ENCODE data around the gene PI16. TPM values are rescaled to one million over a fixed set of nuclear protein-coding genes. Genes with fewer than 3 reads are reported as not detected.

PI16 gene
- total and polyA plus RNA-seq, 4 donors: 0.12 to 0.25 (median 0.24) TPM; not detected in 1

DNA sequence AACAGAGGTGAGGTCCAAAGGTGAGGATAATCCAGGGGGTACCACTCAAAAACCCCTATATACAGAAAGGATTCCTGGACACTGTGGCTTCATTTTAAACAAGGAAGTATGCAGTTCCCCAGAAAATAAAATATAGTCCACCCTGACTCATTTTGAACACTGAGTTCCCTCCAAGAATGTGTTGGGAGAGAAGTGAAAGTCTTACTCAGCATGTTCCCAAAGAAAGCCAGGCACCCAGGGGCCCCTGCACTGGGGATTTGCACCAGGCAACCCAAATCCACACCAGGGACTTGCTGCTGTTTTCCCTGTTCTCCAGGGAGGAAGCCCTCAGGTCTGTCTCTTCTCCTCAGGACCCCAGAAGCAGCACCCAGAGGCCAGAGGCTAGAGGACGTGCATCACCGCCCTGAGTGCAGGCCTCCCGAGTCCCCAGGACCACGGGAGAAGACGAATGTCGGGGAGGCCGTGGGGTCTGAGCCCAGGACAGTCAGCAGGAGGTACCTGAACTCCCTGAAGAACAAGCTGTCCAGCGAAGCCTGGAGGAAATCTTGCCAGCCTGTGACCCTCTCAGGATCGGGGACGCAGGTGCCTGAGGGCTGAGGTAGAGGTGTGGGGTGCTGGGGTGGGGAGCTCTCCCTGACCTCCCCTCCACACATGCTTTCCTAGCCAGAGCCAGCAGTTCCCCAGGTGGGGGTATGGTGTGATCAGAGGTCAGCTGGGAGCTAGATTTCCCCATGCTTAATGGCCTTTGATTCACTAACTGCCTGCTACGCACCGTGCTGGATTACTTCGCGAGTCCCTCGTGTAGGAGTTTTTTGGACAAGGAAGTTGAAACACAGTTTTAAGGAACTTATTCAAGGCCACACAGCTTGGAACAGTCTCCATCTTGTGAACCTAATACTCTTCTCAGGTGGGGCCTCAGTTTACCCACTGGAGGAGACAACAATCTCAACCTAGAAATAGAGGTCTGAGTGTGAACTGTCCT, 54.2 kb downstream of the PI16 start:
- H3K4me1 ChIP-seq (ENCODE audit: control insufficient read depth in 4 of 4, insufficient read depth in 4 of 4, low read length in 3 of 4): no peaks in the 10 kb centered on the region
- H3K27me3 ChIP-seq (ENCODE audit: control insufficient read depth in 4 of 4, insufficient read depth in 4 of 4, low read length in 3 of 4): no peaks in the 10 kb centered on the region
- no peak for TF ChIP-seq FOXA1 (IDR thresholded peaks at IDR 0.05)
- no peak for TF ChIP-seq RXRA (IDR thresholded peaks at IDR 0.05)
- TF ChIP-seq TAF1 (conservative IDR thresholded peaks at IDR 0.05): no peak
- no peak for TF ChIP-seq SP1 (IDR thresholded peaks at IDR 0.05)
- TF ChIP-seq, protein P1, sequence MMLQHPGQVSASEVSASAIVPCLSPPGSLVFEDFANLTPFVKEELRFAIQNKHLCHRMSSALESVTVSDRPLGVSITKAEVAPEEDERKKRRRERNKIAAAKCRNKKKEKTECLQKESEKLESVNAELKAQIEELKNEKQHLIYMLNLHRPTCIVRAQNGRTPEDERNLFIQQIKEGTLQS (IDR thresholded peaks at IDR 0.05): no peak
- no peak for TF ChIP-seq YY1 (IDR thresholded peaks at IDR 0.05)
- no peak for TF ChIP-seq NR2F2 (IDR thresholded peaks at IDR 0.05)
- TF ChIP-seq GABPA (IDR thresholded peaks at IDR 0.05 in 1 of 2, conservative IDR thresholded peaks at IDR 0.05 in 1 of 2): no peak
- TF ChIP-seq, protein P2, sequence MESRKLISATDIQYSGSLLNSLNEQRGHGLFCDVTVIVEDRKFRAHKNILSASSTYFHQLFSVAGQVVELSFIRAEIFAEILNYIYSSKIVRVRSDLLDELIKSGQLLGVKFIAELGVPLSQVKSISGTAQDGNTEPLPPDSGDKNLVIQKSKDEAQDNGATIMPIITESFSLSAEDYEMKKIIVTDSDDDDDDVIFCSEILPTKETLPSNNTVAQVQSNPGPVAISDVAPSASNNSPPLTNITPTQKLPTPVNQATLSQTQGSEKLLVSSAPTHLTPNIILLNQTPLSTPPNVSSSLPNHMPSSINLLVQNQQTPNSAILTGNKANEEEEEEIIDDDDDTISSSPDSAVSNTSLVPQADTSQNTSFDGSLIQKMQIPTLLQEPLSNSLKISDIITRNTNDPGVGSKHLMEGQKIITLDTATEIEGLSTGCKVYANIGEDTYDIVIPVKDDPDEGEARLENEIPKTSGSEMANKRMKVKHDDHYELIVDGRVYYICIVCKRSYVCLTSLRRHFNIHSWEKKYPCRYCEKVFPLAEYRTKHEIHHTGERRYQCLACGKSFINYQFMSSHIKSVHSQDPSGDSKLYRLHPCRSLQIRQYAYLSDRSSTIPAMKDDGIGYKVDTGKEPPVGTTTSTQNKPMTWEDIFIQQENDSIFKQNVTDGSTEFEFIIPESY (IDR thresholded peaks at IDR 0.05): no peak
- no peak for TF ChIP-seq CTCF (IDR thresholded peaks at IDR 0.05; ENCODE audit: low read depth, low read length, missing input control)
- TF ChIP-seq EGR1 (IDR thresholded peaks at IDR 0.05; ENCODE audit: low read depth in 2 of 2): no peak
- TF ChIP-seq, protein P3, sequence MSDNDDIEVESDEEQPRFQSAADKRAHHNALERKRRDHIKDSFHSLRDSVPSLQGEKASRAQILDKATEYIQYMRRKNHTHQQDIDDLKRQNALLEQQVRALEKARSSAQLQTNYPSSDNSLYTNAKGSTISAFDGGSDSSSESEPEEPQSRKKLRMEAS (IDR thresholded peaks at IDR 0.05): no peak
- TF ChIP-seq RAD21 (IDR thresholded peaks at IDR 0.05): no peak
- no peak for TF ChIP-seq JUND (IDR thresholded peaks at IDR 0.05)
- TF ChIP-seq, protein P4, sequence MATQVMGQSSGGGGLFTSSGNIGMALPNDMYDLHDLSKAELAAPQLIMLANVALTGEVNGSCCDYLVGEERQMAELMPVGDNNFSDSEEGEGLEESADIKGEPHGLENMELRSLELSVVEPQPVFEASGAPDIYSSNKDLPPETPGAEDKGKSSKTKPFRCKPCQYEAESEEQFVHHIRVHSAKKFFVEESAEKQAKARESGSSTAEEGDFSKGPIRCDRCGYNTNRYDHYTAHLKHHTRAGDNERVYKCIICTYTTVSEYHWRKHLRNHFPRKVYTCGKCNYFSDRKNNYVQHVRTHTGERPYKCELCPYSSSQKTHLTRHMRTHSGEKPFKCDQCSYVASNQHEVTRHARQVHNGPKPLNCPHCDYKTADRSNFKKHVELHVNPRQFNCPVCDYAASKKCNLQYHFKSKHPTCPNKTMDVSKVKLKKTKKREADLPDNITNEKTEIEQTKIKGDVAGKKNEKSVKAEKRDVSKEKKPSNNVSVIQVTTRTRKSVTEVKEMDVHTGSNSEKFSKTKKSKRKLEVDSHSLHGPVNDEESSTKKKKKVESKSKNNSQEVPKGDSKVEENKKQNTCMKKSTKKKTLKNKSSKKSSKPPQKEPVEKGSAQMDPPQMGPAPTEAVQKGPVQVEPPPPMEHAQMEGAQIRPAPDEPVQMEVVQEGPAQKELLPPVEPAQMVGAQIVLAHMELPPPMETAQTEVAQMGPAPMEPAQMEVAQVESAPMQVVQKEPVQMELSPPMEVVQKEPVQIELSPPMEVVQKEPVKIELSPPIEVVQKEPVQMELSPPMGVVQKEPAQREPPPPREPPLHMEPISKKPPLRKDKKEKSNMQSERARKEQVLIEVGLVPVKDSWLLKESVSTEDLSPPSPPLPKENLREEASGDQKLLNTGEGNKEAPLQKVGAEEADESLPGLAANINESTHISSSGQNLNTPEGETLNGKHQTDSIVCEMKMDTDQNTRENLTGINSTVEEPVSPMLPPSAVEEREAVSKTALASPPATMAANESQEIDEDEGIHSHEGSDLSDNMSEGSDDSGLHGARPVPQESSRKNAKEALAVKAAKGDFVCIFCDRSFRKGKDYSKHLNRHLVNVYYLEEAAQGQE (IDR thresholded peaks at IDR 0.05): no peak
- no peak for TF ChIP-seq HNF4G (IDR thresholded peaks at IDR 0.05)
- no peak for TF ChIP-seq HNF4A (conservative IDR thresholded peaks at IDR 0.05)
- no peak for TF ChIP-seq FOXA2 (IDR thresholded peaks at IDR 0.05)
- H3K36me3 ChIP-seq (ENCODE audit: control insufficient read depth in 4 of 4, insufficient read depth in 3 of 4, low read depth in 1 of 4, low read length in 3 of 4): no peaks in the 10 kb centered on the region
- no peak for DNase-seq (ENCODE audit: low spot score)
- no peak overlapping the region for H3K4me3 ChIP-seq (ENCODE audit: low read depth in 1 of 3, low read length in 3 of 3)
- WGBS: 90% methylated on average over 15 of the region's 15 CpGs
- H3K9me3 ChIP-seq (ENCODE audit: control insufficient read depth in 4 of 4, low read length in 3 of 4): no peaks in the 10 kb centered on the region
- H3K27ac ChIP-seq (ENCODE audit: low read depth in 1 of 2, low read length in 2 of 2): no peak overlapping the region
- no peak overlapping the region for H3K9ac ChIP-seq (ENCODE audit: low read depth in 1 of 2, low read length in 2 of 2)
